Measurements from ENCODE around the gene GLRA3.
"Not testable (repeated sequence)": the region's sequence is repeated elsewhere in the genome, so short reads cannot be mapped to it uniquely, and the experiment has no call there.

GLRA3 gene

DNA sequence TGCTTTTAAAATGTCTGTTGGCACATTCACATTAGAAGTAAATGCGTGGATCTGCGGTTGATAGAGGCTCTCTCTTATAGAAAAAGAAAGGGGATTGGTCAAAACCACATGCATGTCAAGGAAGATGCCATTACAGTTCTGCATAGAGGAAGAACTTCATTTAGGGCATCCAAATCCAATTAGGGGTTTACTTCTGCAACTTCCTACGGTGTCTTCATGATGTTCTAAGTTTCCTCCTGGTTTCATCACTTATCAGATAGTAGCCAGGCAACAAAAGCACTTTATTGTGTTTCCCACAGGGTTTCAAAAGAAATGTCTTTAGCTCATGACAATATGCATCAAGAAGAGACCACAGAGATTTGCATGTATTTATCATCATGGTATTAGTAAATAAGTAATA lies 170.8 kb downstream of the GLRA3 start:
- no peak for DNase-seq (ENCODE audit: low read depth)

DNA sequence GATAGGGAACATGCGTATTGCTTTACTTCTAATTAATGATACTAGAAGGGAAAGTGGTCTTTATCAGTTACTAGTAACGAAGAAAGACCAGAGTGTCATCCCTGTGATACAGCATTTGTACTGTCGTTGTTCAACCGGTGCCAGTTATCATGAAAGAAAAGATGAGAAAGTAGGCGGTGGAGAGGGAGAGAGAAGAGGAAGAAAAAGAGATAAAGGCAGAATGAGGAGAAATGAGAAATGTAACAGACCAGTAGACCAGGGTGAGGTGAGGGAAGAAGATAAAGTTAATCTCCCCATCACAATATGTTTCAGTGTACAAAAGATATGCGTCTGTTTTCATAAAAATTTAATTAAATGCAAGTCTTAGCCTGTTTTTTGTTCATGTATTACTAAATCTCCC lies 171.6 kb downstream of the GLRA3 start:
- DNase-seq (ENCODE audit: low read depth): no peak

DNA sequence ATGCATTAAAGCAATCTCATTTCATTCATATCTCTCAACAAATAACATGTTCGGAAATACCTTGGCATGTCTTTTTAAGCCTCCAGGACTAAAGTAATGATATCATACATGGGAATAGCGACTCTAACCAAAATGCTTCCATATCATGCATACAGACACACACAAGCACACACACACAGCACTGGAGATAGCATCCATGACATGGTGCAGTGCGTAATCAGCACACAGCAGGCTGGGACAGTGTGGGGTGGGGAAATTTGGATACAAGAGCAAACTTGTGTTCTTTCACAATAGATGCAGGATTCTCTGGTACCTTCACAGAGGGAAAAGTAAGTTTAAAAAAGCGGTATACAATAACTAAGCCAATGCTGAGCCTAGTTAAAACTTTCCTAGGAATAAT lies 174.4 kb downstream of the GLRA3 start:
- no peak for DNase-seq (ENCODE audit: low read depth)

DNA sequence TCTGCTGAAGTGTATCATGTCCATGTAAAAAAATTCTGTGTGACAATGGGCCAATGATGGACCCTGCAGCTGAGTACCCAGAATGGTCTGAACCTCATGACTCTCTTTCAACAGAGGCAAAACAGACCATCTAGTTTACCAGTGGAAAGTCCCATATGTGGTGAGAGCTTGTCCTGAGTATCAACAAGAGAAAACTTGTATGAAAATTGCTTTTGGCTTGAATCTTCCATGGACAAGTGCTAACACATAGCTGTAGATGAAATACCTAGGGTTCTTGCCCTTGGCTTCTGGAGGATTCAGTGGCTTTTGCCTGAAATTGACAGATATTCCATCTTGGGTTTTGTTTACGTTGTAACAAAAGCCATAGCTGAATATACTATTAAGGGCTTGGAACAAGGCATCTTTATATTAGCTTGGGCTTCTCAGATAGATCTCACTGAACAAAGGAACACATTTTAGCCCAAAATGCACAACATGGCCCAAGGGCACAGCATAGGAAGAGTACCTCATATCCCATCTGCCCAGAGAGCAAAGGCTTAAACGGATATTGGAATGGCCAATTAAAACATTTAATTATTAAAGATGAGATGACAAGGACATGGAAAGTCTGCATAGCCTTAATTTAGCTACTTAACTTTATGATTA lies 178.2 kb downstream of the GLRA3 start:
- DNase-seq (ENCODE audit: low read depth): no peak

DNA sequence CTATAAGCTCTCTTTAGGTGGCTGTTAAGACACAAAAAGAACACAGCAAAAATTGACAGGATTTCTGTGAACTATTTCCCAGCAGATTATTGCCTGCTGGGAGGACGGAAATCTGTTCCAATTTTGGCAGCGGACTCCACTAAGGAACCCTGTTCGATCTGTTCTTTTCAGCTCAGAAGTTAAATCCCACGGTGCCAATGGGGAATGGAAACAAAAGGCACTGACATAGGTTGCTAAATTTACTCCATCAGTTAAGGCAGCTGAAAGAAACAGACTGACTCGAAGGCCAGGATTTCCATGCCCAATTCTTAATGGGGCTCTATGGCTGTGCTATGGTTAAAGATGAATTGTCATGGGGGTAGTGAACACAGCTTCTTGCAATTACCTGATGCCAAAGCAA lies 180.2 kb downstream of the GLRA3 start:
- no peak for DNase-seq (ENCODE audit: low read depth)

DNA sequence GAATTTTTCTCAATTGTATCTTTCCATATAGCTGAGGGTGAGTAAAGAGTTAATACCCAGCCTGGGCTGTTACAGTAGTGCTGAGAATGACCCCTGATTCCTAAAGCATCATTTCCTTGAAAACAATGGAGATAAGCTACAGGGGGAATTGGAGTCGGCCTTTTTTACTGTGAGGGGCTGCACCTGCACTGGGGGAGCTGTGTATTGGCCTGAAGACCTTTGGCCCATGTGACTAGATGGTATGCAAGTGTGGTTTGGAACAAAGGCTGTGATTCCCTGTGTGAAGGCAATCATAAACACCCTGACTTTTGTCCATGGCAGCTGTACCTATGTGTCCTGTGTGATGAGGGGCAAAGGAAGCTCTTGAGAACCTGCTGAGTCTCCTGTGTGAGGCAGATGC lies 182.7 kb downstream of the GLRA3 start:
- DNase-seq (ENCODE audit: low read depth): no peak

DNA sequence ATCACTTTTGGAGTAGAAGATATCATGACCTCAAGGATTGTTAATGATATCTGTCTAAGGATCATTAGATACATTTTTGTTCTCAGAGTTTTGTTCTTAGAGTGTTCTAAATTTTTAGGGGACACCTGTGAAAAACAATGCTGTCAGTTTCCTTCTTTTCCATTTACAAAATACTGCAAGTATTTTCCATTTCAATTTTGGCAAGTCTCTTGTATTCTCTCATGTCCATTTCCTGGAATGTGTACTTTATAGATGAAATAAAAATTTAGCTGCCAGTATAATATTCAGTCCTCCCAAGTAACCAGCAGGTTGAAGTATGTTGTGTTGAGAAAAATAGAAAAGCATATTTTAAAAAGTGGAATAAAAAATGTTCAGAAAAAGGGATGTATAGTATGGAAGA lies 188.9 kb downstream of the GLRA3 start:
- DNase-seq (ENCODE audit: low read depth): no peak

DNA sequence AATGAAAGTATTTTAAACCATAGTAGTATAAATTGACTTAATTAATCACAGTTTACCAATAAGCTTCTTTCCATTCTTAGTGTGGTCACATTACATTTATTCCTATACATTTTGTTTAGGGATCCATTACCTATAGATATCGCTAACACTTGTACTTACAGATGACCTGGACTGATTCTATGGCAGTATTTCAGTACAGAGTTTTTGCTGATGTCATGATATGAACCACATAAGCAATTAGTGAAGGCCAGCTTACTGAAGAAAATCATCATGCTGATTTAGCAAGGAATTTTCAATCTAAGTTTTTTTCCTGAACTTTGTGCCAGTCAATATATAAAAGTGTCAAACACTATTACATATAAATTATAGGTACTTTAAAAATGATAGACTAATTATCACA lies 193.3 kb downstream of the GLRA3 start:
- DNase-seq (ENCODE audit: low read depth): no peak

DNA sequence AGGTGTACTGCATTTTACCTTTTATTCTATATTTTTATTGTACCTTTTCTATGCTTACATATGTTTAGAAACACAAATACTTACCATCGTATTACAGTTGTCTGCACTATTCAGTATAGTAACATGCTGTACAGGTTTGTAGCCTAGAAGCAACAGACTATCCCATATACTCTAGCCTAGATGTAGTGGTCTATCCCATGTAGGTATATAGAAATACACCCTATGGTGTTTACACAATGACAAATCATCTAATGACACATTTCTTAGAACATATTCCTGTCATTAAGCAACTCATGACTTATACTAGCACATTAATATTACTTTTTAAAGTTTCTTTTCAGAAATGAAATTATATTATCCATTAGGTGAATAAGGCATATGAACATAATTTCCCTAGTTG lies 195.6 kb downstream of the GLRA3 start:
- DNase-seq (ENCODE audit: low read depth): no peak

DNA sequence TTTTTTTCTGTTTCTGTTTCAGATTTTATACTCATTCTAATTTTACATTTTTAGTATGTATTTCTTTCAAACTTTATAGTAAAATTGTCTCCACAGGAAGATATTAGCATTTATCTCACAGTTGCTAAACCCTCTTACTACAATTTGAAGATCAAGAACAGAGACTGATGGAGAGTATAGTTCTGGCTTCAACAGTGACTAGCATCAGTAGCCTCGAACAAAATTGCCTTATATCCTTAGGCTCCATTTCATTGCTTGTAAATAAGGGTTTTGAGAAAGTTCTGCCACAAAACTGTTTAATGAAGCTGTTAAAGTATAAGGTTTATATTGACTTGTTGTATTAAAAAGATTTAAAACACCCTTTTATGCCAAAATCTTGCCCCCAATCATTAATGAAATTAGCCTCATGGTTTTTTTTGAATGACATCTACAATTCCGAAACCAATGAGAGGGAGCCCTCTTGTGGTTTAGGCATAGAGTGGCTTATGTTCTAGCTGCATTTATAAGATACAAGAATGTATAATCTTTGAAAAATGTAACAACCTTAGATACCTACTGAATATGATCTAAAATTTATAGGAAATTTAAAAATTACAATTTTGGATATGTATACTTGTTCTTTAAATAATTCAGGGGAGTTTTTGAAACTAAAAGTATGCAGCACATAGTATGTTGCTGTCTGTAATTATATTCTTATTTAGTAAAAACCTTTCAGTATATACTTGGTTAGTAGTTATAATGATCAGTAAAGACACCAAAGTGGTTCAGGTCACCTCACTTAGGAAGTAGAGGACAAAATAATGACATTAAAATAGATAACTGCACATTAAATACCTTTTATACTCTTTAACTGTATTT lies 196.9 kb downstream of the GLRA3 start:
- DNase-seq (ENCODE audit: low read depth): no peak

DNA sequence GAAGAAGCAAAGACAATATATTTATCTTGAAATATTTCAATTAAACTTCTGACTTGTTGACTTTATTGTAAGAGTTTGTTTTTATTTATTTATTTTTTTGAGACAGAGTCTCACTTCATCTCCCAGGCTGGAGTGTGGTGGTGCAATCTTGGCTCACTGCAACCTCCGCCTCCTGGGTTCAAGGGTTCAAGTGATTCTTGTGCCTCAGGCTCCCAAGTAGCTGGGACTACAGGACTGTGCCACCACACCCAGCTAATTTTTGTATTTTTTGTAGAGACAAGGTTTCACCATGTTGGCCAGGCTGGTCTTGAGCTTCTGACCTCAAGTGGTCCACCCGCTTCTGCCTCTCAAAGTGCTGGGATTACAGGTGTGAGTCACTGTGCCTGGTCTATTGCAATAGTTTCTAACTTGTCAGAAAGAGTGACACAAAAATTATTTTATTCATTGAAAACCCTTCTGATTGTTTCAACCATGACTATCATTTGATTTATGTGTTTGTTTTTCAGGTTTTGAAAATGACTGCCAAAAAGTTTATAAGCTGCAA lies 199.1 kb downstream of the GLRA3 start:
- DNase-seq (ENCODE audit: low read depth): not testable (repeated sequence)

DNA sequence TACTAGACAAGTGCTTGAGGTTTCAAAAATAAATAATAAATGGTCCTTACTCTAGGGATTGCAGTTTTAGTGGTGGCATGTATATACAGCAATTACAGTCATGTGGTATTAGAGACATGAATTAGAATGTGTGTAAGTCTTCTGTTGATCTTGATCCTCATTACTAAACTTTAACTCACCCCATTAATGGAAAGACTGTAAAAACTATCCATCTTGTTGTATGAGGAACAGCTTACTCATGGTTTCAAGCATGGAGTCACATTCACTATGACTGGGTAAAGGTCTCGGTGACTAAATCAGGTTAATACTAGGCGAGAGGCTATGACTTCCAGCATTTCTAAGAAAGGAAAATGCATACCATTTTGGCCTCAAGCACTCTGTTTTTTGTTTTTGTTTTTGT lies 199.8 kb downstream of the GLRA3 start:
- no peak for DNase-seq (ENCODE audit: low read depth)

DNA sequence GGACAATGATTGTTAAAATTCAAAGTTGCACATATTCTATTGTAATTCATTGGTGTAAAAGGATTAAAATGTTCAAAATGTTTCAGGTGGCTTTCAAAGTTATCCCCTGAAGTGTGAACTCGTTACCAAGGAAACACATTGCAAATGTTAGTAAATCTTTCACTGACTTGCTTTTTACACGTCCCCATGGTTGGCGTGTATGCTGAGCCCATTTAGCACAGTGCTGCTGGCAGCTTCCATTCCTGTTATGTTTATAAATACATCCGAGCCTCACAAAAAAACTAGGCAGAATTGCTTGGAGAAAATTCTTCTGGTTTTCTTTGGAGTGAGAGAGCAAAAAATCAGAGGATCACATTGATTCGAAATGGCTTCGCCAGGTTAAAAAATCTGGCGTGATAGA lies 200.9 kb downstream of the GLRA3 start:
- no peak for DNase-seq (ENCODE audit: low read depth)

DNA sequence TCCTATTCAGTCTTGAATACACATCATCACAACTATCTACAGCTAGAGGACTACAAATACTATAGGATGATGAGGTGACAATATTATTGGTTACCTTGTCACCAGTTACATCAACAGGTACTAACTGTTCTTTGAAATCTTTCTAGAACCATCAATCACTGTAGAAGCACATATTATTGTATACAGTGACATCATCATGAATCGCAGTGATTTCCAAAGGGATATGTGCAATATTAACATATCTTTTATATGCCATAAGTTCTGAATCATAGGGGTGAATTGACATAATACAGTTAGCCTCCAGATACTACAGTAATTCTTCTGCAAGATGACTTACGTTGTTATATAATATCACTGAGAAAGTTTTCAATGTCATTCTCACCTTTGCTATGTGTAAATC lies 201.6 kb downstream of the GLRA3 start:
- no peak for DNase-seq (ENCODE audit: low read depth)

DNA sequence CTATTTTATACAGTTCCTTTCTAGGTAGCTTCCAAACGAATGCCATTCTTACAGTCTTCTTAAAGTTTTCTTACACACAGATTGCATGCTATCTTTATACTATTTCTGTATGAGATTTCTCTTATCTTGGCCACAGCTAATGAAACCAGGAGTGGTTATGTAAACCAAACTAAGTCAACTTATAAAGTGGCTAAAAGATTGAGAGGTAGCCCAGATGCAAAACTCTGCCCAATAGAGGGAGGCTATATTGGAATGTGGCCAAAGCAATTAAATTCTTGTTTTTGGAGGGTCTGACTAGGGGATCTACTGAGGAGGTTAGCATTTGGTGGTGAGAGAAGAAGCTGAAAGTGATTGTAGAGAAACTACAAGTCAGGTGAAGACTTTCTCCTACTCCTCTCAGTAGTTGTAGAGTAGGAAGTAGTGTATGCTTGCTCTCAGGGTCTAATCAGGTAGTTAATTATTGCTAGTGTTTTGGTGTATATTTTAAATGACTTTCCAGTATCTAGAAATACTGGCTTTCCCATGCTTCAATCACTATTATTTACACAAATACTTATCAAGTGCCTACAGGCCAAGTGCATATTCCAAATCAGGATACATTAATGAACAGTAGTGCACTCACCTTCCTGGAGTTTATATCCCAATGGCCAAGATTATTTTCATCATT lies 202.6 kb downstream of the GLRA3 start:
- no peak for DNase-seq (ENCODE audit: low read depth)

DNA sequence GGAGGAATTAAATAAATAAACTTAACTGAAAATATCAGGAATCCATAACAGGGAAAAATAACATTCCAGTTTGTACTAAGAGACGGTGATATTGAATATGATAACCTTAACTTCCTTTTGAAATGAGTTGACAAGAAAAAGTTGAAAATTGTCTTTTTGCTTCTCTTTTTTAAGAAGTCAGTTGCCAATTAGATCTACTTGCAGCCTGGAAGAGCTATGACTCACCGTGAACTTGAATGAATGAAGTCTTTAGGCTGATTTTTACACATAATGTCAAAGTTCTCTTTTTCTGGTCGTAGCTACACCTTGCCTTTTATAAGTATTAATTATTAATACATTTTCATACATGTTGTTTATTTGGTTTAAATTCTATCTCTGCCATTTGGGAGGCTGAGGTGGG lies 212.4 kb downstream of the GLRA3 start:
- DNase-seq (ENCODE audit: low read depth): no peak

DNA sequence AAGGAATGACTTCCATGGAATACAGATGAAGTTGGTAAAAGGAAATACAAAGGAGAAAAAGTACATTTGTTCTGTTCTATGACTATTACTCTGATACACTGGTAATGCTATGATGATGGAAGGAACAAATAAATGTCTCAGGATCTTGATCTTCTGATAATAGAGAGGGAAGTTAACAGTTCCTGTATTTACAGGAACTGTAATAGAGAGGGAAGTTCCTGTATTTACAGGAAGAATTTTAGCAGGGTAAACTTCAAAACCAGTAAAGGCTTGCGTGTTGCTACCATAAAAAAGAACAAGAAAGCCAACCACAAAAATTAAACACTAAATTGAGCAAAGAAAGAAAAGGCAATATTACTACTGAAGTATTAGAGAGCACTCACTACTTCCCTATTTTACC lies 215.1 kb downstream of the GLRA3 start:
- DNase-seq (ENCODE audit: low read depth): no peak

DNA sequence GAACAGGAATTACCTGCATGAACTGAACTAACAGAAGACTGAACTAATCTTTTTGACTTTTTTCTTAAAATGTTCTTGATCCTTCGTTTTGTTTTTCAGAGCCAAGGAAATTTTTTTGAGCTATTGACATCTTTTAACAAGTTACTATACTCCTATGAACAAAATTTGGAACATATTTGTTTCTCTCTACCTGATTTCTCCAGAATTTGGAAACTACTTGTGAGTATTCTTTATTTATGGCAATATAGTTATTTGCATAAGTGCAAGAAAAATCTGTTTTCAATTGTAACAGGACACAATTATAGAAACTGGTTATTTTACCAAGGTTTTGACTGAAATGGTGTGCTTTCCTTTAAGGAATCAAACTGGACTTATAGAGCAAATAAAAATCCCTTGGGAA lies 217.3 kb downstream of the GLRA3 start:
- DNase-seq (ENCODE audit: low read depth): no peak

DNA sequence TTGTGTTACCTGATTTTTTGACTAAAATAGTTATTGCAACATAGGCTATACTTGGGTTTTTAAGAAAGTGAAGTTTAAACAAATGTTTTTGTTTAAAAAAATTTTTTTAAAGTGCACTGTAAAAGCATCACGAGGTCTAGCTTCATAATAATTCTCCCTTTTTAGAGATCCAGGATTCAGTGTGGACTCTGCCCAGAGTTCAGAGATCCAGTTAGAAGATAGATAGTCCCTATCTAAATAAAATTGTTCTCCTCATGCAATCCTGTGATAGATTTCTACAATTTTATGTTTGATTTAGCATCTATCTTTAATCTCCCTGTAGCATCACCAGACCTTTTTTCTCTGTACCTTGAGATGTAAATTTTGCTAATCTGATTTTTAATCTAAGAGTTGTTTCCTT lies 221.3 kb downstream of the GLRA3 start:
- no peak for DNase-seq (ENCODE audit: low read depth)

DNA sequence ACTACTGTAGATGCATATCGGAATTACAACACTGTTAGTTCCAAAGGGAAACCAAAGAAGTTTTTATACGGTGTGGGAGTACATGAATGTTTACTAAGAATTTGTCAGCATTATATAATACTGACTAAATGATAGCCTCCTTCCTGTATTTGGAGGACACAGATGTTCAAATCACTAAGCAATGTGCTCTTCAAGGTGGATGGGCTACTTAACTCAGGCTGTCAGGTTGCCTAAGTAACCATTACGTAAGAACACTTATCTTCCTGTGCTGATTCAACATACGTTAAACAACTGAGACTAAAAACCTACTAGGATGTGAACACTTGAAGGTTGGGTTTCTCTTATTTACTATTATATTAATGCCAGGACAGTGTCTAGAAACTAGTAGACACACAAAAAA lies 224.8 kb downstream of the GLRA3 start:
- no peak for DNase-seq (ENCODE audit: low read depth)

DNA sequence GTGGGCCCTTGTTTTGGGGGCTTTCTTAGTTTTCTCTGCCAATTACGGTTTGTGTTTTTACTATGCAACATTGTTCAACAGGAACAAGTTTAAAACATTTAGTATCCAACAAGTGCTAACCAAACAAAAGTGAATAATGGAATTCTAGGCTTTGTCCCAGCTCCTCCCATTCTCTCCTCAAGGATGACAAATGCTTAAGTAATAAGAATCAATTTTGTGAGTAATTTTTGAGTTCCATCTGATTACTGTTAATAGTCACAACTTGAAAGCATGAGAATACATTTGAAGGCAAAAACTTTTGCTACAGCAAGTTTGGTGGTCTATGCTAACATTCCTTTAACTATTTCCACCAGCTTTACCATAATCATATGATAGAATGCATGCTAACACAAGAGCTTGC lies 228.7 kb downstream of the GLRA3 start:
- DNase-seq (ENCODE audit: low read depth): no peak

DNA sequence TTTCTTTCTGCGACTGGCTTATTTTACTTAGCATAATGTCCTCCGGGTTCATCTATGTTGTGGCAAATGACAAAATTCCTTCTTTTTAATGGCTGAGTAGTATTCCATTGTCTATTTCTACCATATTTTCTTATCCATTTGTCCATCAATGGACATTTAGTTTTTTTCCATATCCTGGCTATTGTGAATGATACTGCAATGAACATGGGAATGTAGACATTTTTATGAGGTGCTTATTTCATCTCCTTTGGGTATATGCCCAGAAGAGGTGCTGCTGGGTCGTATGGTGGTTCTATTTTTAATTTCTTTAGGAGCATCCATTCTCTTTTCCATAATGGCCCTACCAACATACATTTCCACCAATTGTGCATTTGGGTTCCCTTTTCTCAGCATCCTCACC lies 230.2 kb downstream of the GLRA3 start:
- no peak for DNase-seq (ENCODE audit: low read depth)

DNA sequence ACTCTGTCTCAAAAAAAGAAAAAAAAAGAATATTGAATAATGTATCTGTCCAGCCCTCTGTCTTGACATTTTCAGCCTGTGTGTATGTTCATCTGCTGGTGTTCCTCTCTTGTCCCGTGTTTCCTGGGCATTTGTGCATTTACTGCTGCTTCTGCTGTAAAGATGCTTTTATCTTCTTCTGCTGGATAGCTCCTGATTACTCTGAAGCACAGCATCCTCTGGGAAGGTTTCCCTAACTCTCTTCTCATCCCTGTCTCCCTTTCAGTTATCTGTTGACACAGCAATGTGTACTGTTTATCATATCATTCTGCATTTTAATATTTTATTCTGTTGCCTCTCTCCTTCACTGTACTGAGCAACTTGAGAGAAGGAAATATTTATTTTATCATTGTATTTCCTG lies 232.5 kb downstream of the GLRA3 start:
- no peak for DNase-seq (ENCODE audit: low read depth)
